H1 (cell line): ENCODE data around the gene GSG1L. TPM values are rescaled to one million over a fixed set of nuclear protein-coding genes. Genes with fewer than 3 reads are reported as not detected.

Source experiments
- CTCF ChIA-PET: fragments of 300-600 bp; sonication (Branson Sonifier 250); formaldehyde crosslinking; loops from one replicate; lab custom pipeline; 2021; ENCODE audit not compliant: partially characterized antibody; lab: Charles Lee
- POLR2A ChIA-PET: fragments of 300-600 bp; sonication (Branson Sonifier 250); formaldehyde crosslinking; loops from one replicate; lab custom pipeline; 2021; ENCODE audit warnings: inconsistent platforms; ENCODE audit not compliant: partially characterized antibody; lab: Charles Lee
- DNase-seq, 2 experiments: peaks; one replicate each; pipeline versions ENCODE4 v3.0.0 to v3.0.0-alpha.2; 2010 to 2022; ENCODE audit warnings: low spot score in 2 of 2, low read depth in 1 of 2, mixed read lengths in 1 of 2
- FAIRE-seq: peaks from 2 replicates; lab custom pipeline; 2011; peaks lifted over from hg19 to GRCh38; lab: Jason Lieb, UNC
- H2AFZ ChIP-seq: 2 replicates; pipeline ENCODE4 v1.8.1; 2012; ENCODE audit warnings: low read length, inconsistent platforms
- H2AK5ac ChIP-seq: 2 replicates; pipeline ENCODE4 v1.6.1; 2013; ENCODE audit warnings: low read depth, low read length
- H2BK120ac ChIP-seq: replicated peaks from 2 replicates; pipeline ENCODE3; 2013; ENCODE audit warnings: low read depth, low read length, inconsistent platforms
- H2BK12ac ChIP-seq: 2 replicates; pipeline ENCODE4 v1.6.1; 2013; ENCODE audit warnings: low read depth, low read length
- H2BK15ac ChIP-seq: 2 replicates; pipeline ENCODE4 v1.6.1; 2013; ENCODE audit warnings: low read length
- H2BK20ac ChIP-seq: 2 replicates; pipeline ENCODE4 v1.6.1; 2013; ENCODE audit warnings: low read length
- H2BK5ac ChIP-seq: 2 replicates; pipeline ENCODE4 v1.6.1; 2013; ENCODE audit warnings: low read depth, low read length
- H3K14ac ChIP-seq: 2 replicates; pipeline ENCODE4 v1.6.1; 2013; ENCODE audit warnings: inconsistent platforms; ENCODE audit not compliant: insufficient read length
- H3K18ac ChIP-seq: 2 replicates; pipeline ENCODE4 v1.6.1; 2013; ENCODE audit warnings: low read length; ENCODE audit errors: extremely low read depth
- H3K23ac ChIP-seq: 2 replicates; pipeline ENCODE4 v1.6.1; 2013; ENCODE audit warnings: inconsistent platforms; ENCODE audit not compliant: insufficient read length
- H3K23me2 ChIP-seq: 2 replicates; pipeline ENCODE4 v1.6.1; 2013; ENCODE audit warnings: low read depth, low read length
- H3K27ac ChIP-seq: 2 replicates; pipeline ENCODE4 v1.6.1; 2011; ENCODE audit warnings: low read depth, low read length, inconsistent platforms
- H3K27me3 ChIP-seq, 4 experiments: replicated peaks in 1 of 4; 1 replicate in 1 of 4; 2 replicates in 3 of 4; pipeline versions ENCODE4 v1.6.1 to v1.8.1; 2011 to 2013; ENCODE audit warnings: low read length in 3 of 4, mild to moderate bottlenecking in 3 of 4, inconsistent platforms in 2 of 4, mixed read lengths in 2 of 4, moderate library complexity in 1 of 4; ENCODE audit not compliant: control insufficient read depth in 3 of 4, insufficient read depth in 3 of 4; ENCODE audit errors: extremely low read depth in 1 of 4
- H3K36me3 ChIP-seq, 4 experiments: 2 replicates each; pipeline versions ENCODE4 v1.6.1 to v1.8.1; 2011 to 2013; ENCODE audit warnings: mild to moderate bottlenecking in 4 of 4, low read length in 3 of 4, moderate library complexity in 2 of 4, control low read depth in 1 of 4, inconsistent platforms in 1 of 4; ENCODE audit not compliant: insufficient read depth in 4 of 4, control insufficient read depth in 2 of 4
- H3K4ac ChIP-seq: replicated peaks from 2 replicates; pipeline ENCODE3; 2013; ENCODE audit warnings: low read length, low read depth, mixed read lengths, inconsistent platforms; ENCODE audit not compliant: insufficient read length
- H3K4me1 ChIP-seq, 4 experiments: replicated peaks in 1 of 4; 1 replicate in 1 of 4; 2 replicates in 3 of 4; pipeline versions ENCODE4 v1.6.1 to v1.8.1; 2011 to 2013; ENCODE audit warnings: low read length in 3 of 4, inconsistent platforms in 2 of 4, mixed read lengths in 1 of 4; ENCODE audit not compliant: insufficient read depth in 4 of 4, control insufficient read depth in 3 of 4
- H3K4me2 ChIP-seq, 2 experiments: 2 replicates each; pipeline versions ENCODE4 v1.6.1 to v1.8.1; 2011 to 2013; ENCODE audit warnings: low read depth in 2 of 2, low read length in 2 of 2, control low read depth in 1 of 2, inconsistent platforms in 1 of 2, mild to moderate bottlenecking in 1 of 2; ENCODE audit not compliant: insufficient read depth in 1 of 2
- H3K4me3 ChIP-seq, 4 experiments: fragments of 200-600, 300-600 bp in 1 of 4; sonication (generic), shearing (Covaris generic), sonication (Bioruptor Twin) in 1 of 4; 2 replicates each; pipeline versions ENCODE4 v1.5.1 to v1.8.1; 2011 to 2016; ENCODE audit warnings: low read length in 4 of 4, low read depth in 3 of 4, control low read depth in 2 of 4, inconsistent platforms in 2 of 4, mild to moderate bottlenecking in 2 of 4, mixed read lengths in 1 of 4, moderate library complexity in 1 of 4; ENCODE audit not compliant: insufficient read depth in 2 of 4; ENCODE audit errors: extremely low read depth in 1 of 4
- H3K56ac ChIP-seq: replicated peaks from 2 replicates; pipeline ENCODE3; 2013; ENCODE audit warnings: low read depth, mild to moderate bottlenecking, mixed read lengths, low read length, inconsistent platforms; ENCODE audit not compliant: insufficient read length
- H3K79me1 ChIP-seq: 2 replicates; pipeline ENCODE4 v1.6.1; 2013; ENCODE audit warnings: low read depth, low read length, control low read depth
- H3K79me2 ChIP-seq, 2 experiments: 2 replicates each; pipeline versions ENCODE4 v1.6.1 to v1.8.1; 2012 to 2013; ENCODE audit warnings: low read length in 2 of 2, mild to moderate bottlenecking in 2 of 2, inconsistent platforms in 1 of 2; ENCODE audit not compliant: insufficient read depth in 2 of 2, control insufficient read depth in 1 of 2
- H3K9ac ChIP-seq, 4 experiments: replicated peaks in 1 of 4; 1 replicate in 1 of 4; 2 replicates in 3 of 4; pipeline versions ENCODE4 v1.6.1 to v1.8.1; 2011 to 2013; ENCODE audit warnings: low read depth in 3 of 4, low read length in 3 of 4, control low read depth in 2 of 4, mild to moderate bottlenecking in 2 of 4, moderate library complexity in 2 of 4, inconsistent platforms in 1 of 4; ENCODE audit errors: extremely low read depth in 1 of 4
- H3K9me3 ChIP-seq, 2 experiments: 2 replicates each; pipeline versions ENCODE4 v1.6.1 to v1.8.1; 2012 to 2013; ENCODE audit warnings: mild to moderate bottlenecking in 2 of 2, moderate library complexity in 2 of 2, control low read depth in 1 of 2, inconsistent platforms in 1 of 2, low read depth in 1 of 2, low read length in 1 of 2, mixed read lengths in 1 of 2; ENCODE audit not compliant: insufficient read depth in 2 of 2
- H4K20me1 ChIP-seq, 2 experiments: replicated peaks in 1 of 2; 2 replicates each; pipeline versions ENCODE3 to v1.8.1; 2011 to 2013; ENCODE audit warnings: inconsistent platforms in 2 of 2, low read length in 2 of 2, mild to moderate bottlenecking in 1 of 2; ENCODE audit not compliant: insufficient read depth in 2 of 2, control insufficient read depth in 1 of 2
- H4K5ac ChIP-seq: 2 replicates; pipeline ENCODE4 v1.6.1; 2013; ENCODE audit warnings: low read length, low read depth, mixed read lengths, inconsistent platforms; ENCODE audit not compliant: insufficient read length
- H4K8ac ChIP-seq: 2 replicates; pipeline ENCODE4 v1.8.0; 2013; ENCODE audit warnings: mild to moderate bottlenecking, moderate library complexity, low read length, inconsistent platforms; ENCODE audit not compliant: insufficient read depth; ENCODE audit errors: extremely low read depth
- H4K91ac ChIP-seq: replicated peaks from 2 replicates; pipeline ENCODE3; 2013; ENCODE audit warnings: low read length, mixed read lengths, inconsistent platforms; ENCODE audit not compliant: insufficient read length
- CBX5 ChIP-seq: fragments of 300-800, 300-1000 bp; sonication (generic); IDR thresholded peaks from 2 replicates; pipeline ENCODE4 v1.7.1; 2016; ENCODE audit warnings: antibody characterized with exemption, low read length, low read depth
- CHD2 ChIP-seq: IDR thresholded peaks from 2 replicates; pipeline ENCODE4 v1.6.1; 2012; ENCODE audit warnings: low read length, improper control_type of control experiment
- GTF2F1 ChIP-seq: IDR thresholded peaks from 2 replicates; pipeline ENCODE4 v1.6.1; 2012; ENCODE audit warnings: low read depth, low read length, improper control_type of control experiment, borderline replicate concordance
- JUND ChIP-seq: IDR thresholded peaks from 2 replicates; pipeline ENCODE4 v1.6.1; 2011; ENCODE audit warnings: mild to moderate bottlenecking, improper control_type of control experiment, low read length
- KDM4A ChIP-seq: IDR thresholded peaks from one replicate; pipeline ENCODE4 v1.7.1; 2012; ENCODE audit warnings: low read depth, mild to moderate bottlenecking, moderate library complexity, low read length, inconsistent platforms; ENCODE audit not compliant: severe bottlenecking
- MAFK ChIP-seq: IDR thresholded peaks from 2 replicates; pipeline ENCODE4 v1.6.1; 2012; ENCODE audit warnings: low read depth, mild to moderate bottlenecking, improper control_type of control experiment, low read length
- RXRA ChIP-seq: IDR thresholded peaks from 2 replicates; pipeline ENCODE4 v1.6.1; 2011; ENCODE audit warnings: low read depth, mild to moderate bottlenecking, low read length, moderate library complexity; ENCODE audit not compliant: insufficient read depth
- SIRT6 ChIP-seq: IDR thresholded peaks from one replicate; pipeline ENCODE4 v1.7.1; 2012; ENCODE audit warnings: low read length, inconsistent platforms
- TBP ChIP-seq: IDR thresholded peaks from 2 replicates; pipeline ENCODE4 v1.6.1; 2011; ENCODE audit warnings: low read depth, low read length, improper control_type of control experiment
- WGBS, 2 experiments: shearing (Covaris generic) in 1 of 2; methylation state at CpG; one replicate each; pipeline versions ENCODE4 v1.1.6 to v1.1.7; 2013 to 2015; ENCODE audit warnings: low lambda C conversion rate in 2 of 2, mixed read lengths in 2 of 2, inconsistent platforms in 1 of 2, low coverage in 1 of 2, missing lambda C conversion rate in 1 of 2; ENCODE audit not compliant: insufficient replicate concordance in 2 of 2, insufficient coverage in 1 of 2, insufficient read length in 1 of 2; ENCODE audit errors: extremely low coverage in 1 of 2, missing lambda C conversion rate in 1 of 2; 5-methylcytosine and 5-hydroxymethylcytosine counted together
- polyA plus RNA-seq, 7 experiments: library from polyadenylated mRNA; depleted of rRNA in 3 of 7; stranded (reverse) in 5 of 7; unstranded in 2 of 7; fragments of >200 nt in 5 of 7; fragments of 200-250 nt in 2 of 7; gene quantifications; 1 replicate in 5 of 7; 2 replicates in 1 of 7; 4 replicates in 1 of 7; pipeline versions ENCODE4 v1.2.1 to v1.2.3, GENCODE V29; 2011 to 2013; ENCODE audit warnings: missing spikeins in 2 of 7, mixed read lengths in 2 of 7
- total RNA-seq: library from RNA; stranded (reverse); fragmentation: NEBNext Ultra II Directional; extraction: Animal tissue kit (Norgen Biotek cat#: 25700); gene quantifications from 2 replicates; pipeline ENCODE4 v1.2.1, GENCODE V29; 2021
- TF ChIP-seq, protein P1 (sequence below): IDR thresholded peaks from 2 replicates; pipeline ENCODE4 v1.6.1; 2011; ENCODE audit warnings: low read depth, mild to moderate bottlenecking, low read length; ENCODE audit not compliant: insufficient read depth

Gene GSG1L
- total and polyA plus RNA-seq, 2 of the 8 experiments (the other 6 are each of a cell fraction or from before 2014, with no cell fraction given): 0.71 to 1.1 TPM

DNA sequence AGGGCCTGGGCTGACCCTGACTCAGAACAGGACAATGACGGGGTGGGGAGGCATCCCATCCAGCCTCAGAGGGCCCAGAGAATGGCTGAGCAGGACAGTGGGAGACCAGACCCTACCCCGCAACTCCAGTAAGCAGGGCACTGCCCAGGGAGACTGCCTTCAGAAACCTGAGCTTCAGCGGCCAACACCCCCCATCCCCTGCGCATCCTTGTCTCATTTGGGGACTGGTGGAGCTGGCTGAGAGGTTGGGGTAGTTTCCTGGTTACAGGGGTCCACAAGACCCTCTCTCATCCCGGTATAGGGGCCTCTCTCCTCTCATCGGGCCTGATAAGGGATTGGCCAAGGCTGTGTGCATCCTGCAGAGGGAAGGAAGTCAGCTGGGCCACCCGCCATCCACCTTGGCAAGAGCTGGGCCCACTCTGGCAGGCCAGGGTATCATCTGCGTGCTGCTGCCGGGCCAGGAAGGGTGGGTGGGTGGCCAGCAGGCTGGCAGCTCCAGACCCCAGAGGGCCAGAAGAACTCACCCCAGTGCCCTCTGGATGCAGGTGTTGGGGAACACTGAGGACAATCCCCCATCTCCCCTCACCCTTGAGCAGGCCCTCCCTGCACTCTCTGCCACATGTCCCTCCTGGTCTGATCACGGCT, 284.5 kb downstream of the GSG1L start:
- Histone ChIP-seq H3K56ac (no peak overlapping the region), H4K91ac (no peak overlapping the region), H2BK15ac (no peak overlapping the region), H3K27me3 (no peaks in the 10 kb centered on the region), H3K23me2 (no peaks in the 10 kb centered on the region), H2AFZ (no peak overlapping the region), H3K9me3 (no peaks in the 10 kb centered on the region), H3K79me1 (no peaks in the 10 kb centered on the region), H3K4me1 (0 out of 7 replicates have a peak, but pooled peaks cover 0 to 5% (median under 1%) of the 10 kb centered on the region in 4 experiments), H4K5ac (no peak overlapping the region), H2AK5ac (no peak overlapping the region), H2BK120ac (no peak overlapping the region), H3K36me3 (no peaks in the 10 kb centered on the region), H3K9ac (no peak overlapping the region)
- no peak for FAIRE-seq
- TF ChIP-seq CHD2 (no peak), SIRT6 (no peak), MAFK (no peak), CBX5 (no peak), JUND (no peak), TBP (no peak), KDM4A (no peak), GTF2F1 (no peak), RXRA (no peak)
- TF ChIP-seq, protein P1, sequence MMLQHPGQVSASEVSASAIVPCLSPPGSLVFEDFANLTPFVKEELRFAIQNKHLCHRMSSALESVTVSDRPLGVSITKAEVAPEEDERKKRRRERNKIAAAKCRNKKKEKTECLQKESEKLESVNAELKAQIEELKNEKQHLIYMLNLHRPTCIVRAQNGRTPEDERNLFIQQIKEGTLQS: no peak
- TF ChIP-seq, all 59 proteins: peak for 0
- Histone ChIP-seq H2BK5ac (no peak overlapping the region), H4K8ac (no peak overlapping the region), H3K4me3 (no peak overlapping the region), H3K79me2 (no peaks in the 10 kb centered on the region), H3K23ac (no peak overlapping the region), H3K27ac (no peak overlapping the region), H2BK20ac (no peak overlapping the region), H3K4me2 (no peak overlapping the region), H3K14ac (no peak overlapping the region), H3K4ac (no peak overlapping the region), H2BK12ac (no peak overlapping the region), H3K18ac (no peak overlapping the region), H4K20me1 (no peaks in the 10 kb centered on the region)
- POLR2A ChIA-PET: interaction anchor here (0.9 kb wide), 1 partner anchor 12 kb away, joined by 4 read pairs; no protein-coding TSS in a partner anchor
- 84% methylated on average over 7 of the region's 10 CpGs; no CpG with 5 or more reads in 1 of the 2 experiments for WGBS, 2 experiments
- DNase-seq: no peak
- CTCF ChIA-PET: interaction anchor here (0.5 to 10.4 kb wide), 38 partner anchors 10 to 401 kb away, joined by 3 to 158 read pairs (median 5); no protein-coding TSS in a partner anchor
